Neural cell (in vitro differentiated cells): ENCODE data around the gene POMT1. TPM values are rescaled to one million over a fixed set of nuclear protein-coding genes. Genes with fewer than 3 reads are reported as not detected.

Experiments
- H2AFZ ChIP-seq: fragments of 200-600, 300-800 bp; sonication (generic), shearing (Covaris generic); 2 replicates; pipeline ENCODE4 v1.6.0; 2014; ENCODE audit warnings: low read depth, mild to moderate bottlenecking, antibody characterized with exemption, low read length, moderate library complexity
- H3F3A ChIP-seq: fragments of 200-600 bp; shearing (Covaris generic); 2 replicates; pipeline ENCODE4 v1.6.1; 2016; ENCODE audit warnings: mild to moderate bottlenecking, moderate library complexity, mixed read lengths, antibody characterized with exemption, low read length; ENCODE audit not compliant: insufficient read depth, poor library complexity, severe bottlenecking
- H3K27ac ChIP-seq: fragments of 200-600, 300-800 bp; sonication (generic), shearing (Covaris generic); 2 replicates; pipeline ENCODE4 v1.5.1; 2014; ENCODE audit warnings: mild to moderate bottlenecking, low read length, moderate library complexity
- H3K27me3 ChIP-seq: fragments of 300-800, 200-600 bp; sonication (generic), shearing (Covaris generic); 2 replicates; pipeline ENCODE4 v1.6.0; 2014; ENCODE audit warnings: mild to moderate bottlenecking, low read depth, low read length, moderate library complexity; ENCODE audit not compliant: insufficient read depth
- H3K36me3 ChIP-seq: fragments of 300-800, 200-600 bp; sonication (generic), shearing (Covaris generic); 2 replicates; pipeline ENCODE4 v1.5.1; 2014; ENCODE audit warnings: mild to moderate bottlenecking, antibody characterized with exemption, low read length, moderate library complexity; ENCODE audit not compliant: insufficient read depth
- H3K4me2 ChIP-seq: fragments of 300-800, 200-600 bp; sonication (generic), shearing (Covaris generic); 2 replicates; pipeline ENCODE4 v1.6.0; 2014; ENCODE audit warnings: mild to moderate bottlenecking, low read length
- H3K4me3 ChIP-seq: fragments of 300-800, 200-600 bp; sonication (generic), shearing (Covaris generic); 2 replicates; pipeline ENCODE4 v1.5.1; 2014; ENCODE audit warnings: mild to moderate bottlenecking, low read length, moderate library complexity
- H3K79me2 ChIP-seq: fragments of 200-600 bp; shearing (Covaris generic); replicated peaks from 2 replicates; pipeline ENCODE4 v1.6.0; 2014; ENCODE audit warnings: mild to moderate bottlenecking, low read length, moderate library complexity; ENCODE audit not compliant: insufficient read depth
- H3K9ac ChIP-seq: fragments of 300-800, 200-600 bp; sonication (generic), shearing (Covaris generic); 2 replicates; pipeline ENCODE4 v1.6.1; 2016; ENCODE audit warnings: mild to moderate bottlenecking, low read length, mixed read lengths
- H3K9me2 ChIP-seq: fragments of 200-600 bp; shearing (Covaris generic); 2 replicates; pipeline ENCODE4 v1.6.1; 2016; ENCODE audit warnings: mild to moderate bottlenecking, low read length, mixed read lengths; ENCODE audit not compliant: insufficient read depth
- H3K9me3 ChIP-seq: fragments of 200-600, 300-800 bp; sonication (generic), shearing (Covaris generic); 2 replicates; pipeline ENCODE4 v1.6.1; 2016; ENCODE audit warnings: mild to moderate bottlenecking, mixed run types, low read length, moderate library complexity, mixed read lengths
- H4K20me1 ChIP-seq: fragments of 200-600 bp; shearing (Covaris generic); 2 replicates; pipeline ENCODE4 v1.6.1; 2016; ENCODE audit warnings: mild to moderate bottlenecking, mixed run types; ENCODE audit not compliant: insufficient read depth
- CTCF ChIP-seq: fragments of 450-650 bp; IDR thresholded peaks from 2 replicates; pipeline ENCODE4 v1.5.1; 2014; ENCODE audit warnings: antibody characterized with exemption, mild to moderate bottlenecking, moderate library complexity; ENCODE audit not compliant: poor library complexity, severe bottlenecking
- EP300 ChIP-seq: fragments of 450-650 bp; conservative IDR thresholded peaks from 2 replicates; pipeline ENCODE4 v1.6.1; 2014; ENCODE audit warnings: antibody characterized with exemption, mild to moderate bottlenecking, moderate library complexity; ENCODE audit not compliant: poor library complexity, severe bottlenecking
- EZH2 ChIP-seq: fragments of 200-600, 300-800 bp; shearing (Covaris generic), sonication (generic); IDR thresholded peaks from 2 replicates; pipeline ENCODE4 v1.6.1; 2014; ENCODE audit warnings: antibody characterized with exemption, low read length, borderline replicate concordance, mild to moderate bottlenecking; ENCODE audit not compliant: insufficient read depth, poor library complexity, severe bottlenecking
- MXI1 ChIP-seq: fragments of 450-650 bp; conservative IDR thresholded peaks from 2 replicates; pipeline ENCODE4 v1.6.1; 2014; ENCODE audit warnings: antibody characterized with exemption, mild to moderate bottlenecking; ENCODE audit not compliant: poor library complexity, severe bottlenecking
- POLR2AphosphoS5 ChIP-seq: IDR thresholded peaks from 2 replicates; pipeline ENCODE4 v1.6.1; 2012
- RAD21 ChIP-seq: fragments of 450-650 bp; conservative IDR thresholded peaks from 2 replicates; pipeline ENCODE4 v1.6.1; 2014; ENCODE audit warnings: antibody characterized with exemption, mild to moderate bottlenecking, moderate library complexity
- REST ChIP-seq: IDR thresholded peaks from 2 replicates; pipeline ENCODE4 v1.6.1; 2012; ENCODE audit warnings: borderline replicate concordance
- SMC3 ChIP-seq: fragments of 450-650 bp; conservative IDR thresholded peaks from 2 replicates; pipeline ENCODE4 v1.6.1; 2014; ENCODE audit warnings: antibody characterized with exemption, mild to moderate bottlenecking, moderate library complexity; ENCODE audit not compliant: poor library complexity
- TAF1 ChIP-seq: IDR thresholded peaks from 2 replicates; pipeline ENCODE4 v1.6.1; 2012; ENCODE audit warnings: low read depth
- polyA plus RNA-seq: library from polyadenylated mRNA; depleted of rRNA; stranded (reverse); fragments of >200 nt; gene quantifications from 2 replicates; pipeline ENCODE4 v1.2.3, GENCODE V29; 2014

POMT1 gene
- polyA plus RNA-seq, 1 donor from 2014 or later: 131 TPM

- TF ChIP-seq SMC3: no peak
- no peak for TF ChIP-seq EP300
- no peak for TF ChIP-seq CTCF
- TF ChIP-seq EZH2: no peak
- no peak for TF ChIP-seq MXI1
- no peak for TF ChIP-seq POLR2AphosphoS5
- TF ChIP-seq REST: no peak
- peaks cover 6% of the 10 kb centered on the region for H4K20me1 ChIP-seq
- no peaks in the 10 kb centered on the region for H3K9me2 ChIP-seq
- H3F3A ChIP-seq: no peaks in the 10 kb centered on the region
- H3K27ac ChIP-seq: no peak overlapping the region
- H3K4me3 ChIP-seq: no peak overlapping the region
- H3K27me3 ChIP-seq: no peaks in the 10 kb centered on the region
- H3K9me3 ChIP-seq: no peaks in the 10 kb centered on the region
- no peak overlapping the region for H2AFZ ChIP-seq
- H3K4me2 ChIP-seq: no peak overlapping the region
- H3K9ac ChIP-seq: no peak overlapping the region
- peaks cover 2% of the 10 kb centered on the region for H3K79me2 ChIP-seq
- no peaks in the 10 kb centered on the region for H3K36me3 ChIP-seq
These were observed 17.5 kb upstream of the POMT1 start for GRCh38 chr9:131485206-131485605.

GRCh38 chr9:131485728-131486422, 16.8 kb upstream of the POMT1 start:
- Histone ChIP-seq H3K4me3 (no peak overlapping the region), H3K4me2 (no peak overlapping the region), H3K9me2 (no peaks in the 10 kb centered on the region), H3K9ac (no peak overlapping the region), H2AFZ (no peak overlapping the region), H3K27me3 (no peaks in the 10 kb centered on the region), H3K36me3 (peaks cover 2% of the 10 kb centered on the region), H3K27ac (no peak overlapping the region), H3K79me2 (no peaks in the 10 kb centered on the region), H4K20me1 (peaks cover 6% of the 10 kb centered on the region), H3F3A (no peaks in the 10 kb centered on the region), H3K9me3 (no peaks in the 10 kb centered on the region)
- no peak for TF ChIP-seq REST
- no peak for TF ChIP-seq SMC3
- no peak for TF ChIP-seq TAF1
- no peak for TF ChIP-seq EP300
- no peak for TF ChIP-seq CTCF
- no peak for TF ChIP-seq POLR2AphosphoS5
- no peak for TF ChIP-seq RAD21
- TF ChIP-seq EZH2: no peak
- TF ChIP-seq MXI1: no peak
